ENCODE data around the gene GRM3.

- TF ChIP-seq CTCF (IDR thresholded peaks at IDR 0.05) (no peak), POLR2AphosphoS5 (IDR thresholded peaks at IDR 0.05) (no peak)
Observed at GRCh38 chr7:86660950-86661462, 17.3 kb downstream of the GRM3 start.

Data from esophagus muscularis mucosa (tissue), 3 donors.